CD4-positive, CD25-positive, alpha-beta regulatory T cell (primary cell): ENCODE results near the gene SRC. TPM values are rescaled to one million over a fixed set of nuclear protein-coding genes. Genes with fewer than 3 reads are reported as not detected.

Source experiments
- ATAC-seq, 2 donors: fragments of 150-1000 bp; cut with Tn5 transposase; one replicate each; pipeline ENCODE4 v1.10.0; 2021; ENCODE audit warnings: low read depth in 2 of 2, moderate number of reproducible peaks in 2 of 2, moderate library complexity in 1 of 2
- DNase-seq, 3 donors: peaks; one replicate each; pipeline versions ENCODE4 v3.0.0 to v3.0.0-alpha.2; 2012 to 2022; ENCODE audit warnings: mixed read lengths in 1 of 3
- H3K27ac ChIP-seq: one replicate; pipeline ENCODE4 v1.7.0; 2013; ENCODE audit warnings: mild to moderate bottlenecking, low read length; ENCODE audit not compliant: insufficient read depth, poor library complexity, severe bottlenecking
- H3K27me3 ChIP-seq: one replicate; pipeline ENCODE4 v1.7.0; 2013; ENCODE audit warnings: low read length; ENCODE audit not compliant: control insufficient read depth, insufficient read depth
- H3K36me3 ChIP-seq: one replicate; pipeline ENCODE4 v1.7.0; 2013; ENCODE audit warnings: mild to moderate bottlenecking, low read length, moderate library complexity; ENCODE audit not compliant: control insufficient read depth, insufficient read depth
- H3K4me1 ChIP-seq: 2 replicates; pipeline ENCODE4 v1.7.0; 2013; ENCODE audit warnings: mild to moderate bottlenecking, low read length; ENCODE audit not compliant: insufficient read depth, control insufficient read depth, poor library complexity, severe bottlenecking
- H3K4me3 ChIP-seq: one replicate; pipeline ENCODE4 v1.7.0; 2013; ENCODE audit warnings: low read depth, mild to moderate bottlenecking, low read length, moderate library complexity
- H3K9me3 ChIP-seq, 2 experiments: 1 replicate in 1 of 2; 2 replicates in 1 of 2; pipeline ENCODE4 v1.7.0; 2013; ENCODE audit warnings: low read length in 2 of 2, mild to moderate bottlenecking in 1 of 2, moderate library complexity in 1 of 2; ENCODE audit not compliant: control insufficient read depth in 2 of 2
- H3K27ac Mint-ChIP-seq, 3 donors: one replicate each; pipeline ENCODE4 v1.8.0; 2020 to 2022; ENCODE audit warnings: mild to moderate bottlenecking in 3 of 3, mixed read lengths in 3 of 3, moderate library complexity in 2 of 3
- H3K27me3 Mint-ChIP-seq: one replicate; pipeline ENCODE4 v1.8.0; 2022; ENCODE audit warnings: mild to moderate bottlenecking, mixed read lengths
- H3K36me3 Mint-ChIP-seq: one replicate; pipeline ENCODE4 v1.8.0; 2020; ENCODE audit warnings: mixed read lengths
- H3K4me1 Mint-ChIP-seq, 4 donors: one replicate each; pipeline ENCODE4 v1.8.0; 2020 to 2022; ENCODE audit warnings: mixed read lengths in 4 of 4, mild to moderate bottlenecking in 1 of 4
- H3K4me3 Mint-ChIP-seq, 4 donors: one replicate each; pipeline ENCODE4 v1.8.0; 2020 to 2022; ENCODE audit warnings: mild to moderate bottlenecking in 4 of 4, mixed read lengths in 4 of 4, moderate library complexity in 3 of 4
- H3K9me3 Mint-ChIP-seq, 7 donors: one replicate each; pipeline ENCODE4 v1.8.0; 2020 to 2022; ENCODE audit warnings: mixed read lengths in 7 of 7, mild to moderate bottlenecking in 3 of 7, moderate library complexity in 2 of 7
- polyA plus RNA-seq, 4 donors: library from polyadenylated mRNA; unstranded; fragments of 300-500 nt; fragmentation: Illumina TruSeq; gene quantifications; one replicate each; pipeline ENCODE4 v1.2.3, GENCODE V29; 2021
- total RNA-seq: library from RNA; stranded (reverse); gene quantifications from one replicate; pipeline ENCODE4 v1.2.3, GENCODE V29; 2022

The SRC gene
- total and polyA plus RNA-seq, 5 donors from 2014 or later = 0.29 to 5.5 (median 0.56) TPM; not detected in 1

DNA sequence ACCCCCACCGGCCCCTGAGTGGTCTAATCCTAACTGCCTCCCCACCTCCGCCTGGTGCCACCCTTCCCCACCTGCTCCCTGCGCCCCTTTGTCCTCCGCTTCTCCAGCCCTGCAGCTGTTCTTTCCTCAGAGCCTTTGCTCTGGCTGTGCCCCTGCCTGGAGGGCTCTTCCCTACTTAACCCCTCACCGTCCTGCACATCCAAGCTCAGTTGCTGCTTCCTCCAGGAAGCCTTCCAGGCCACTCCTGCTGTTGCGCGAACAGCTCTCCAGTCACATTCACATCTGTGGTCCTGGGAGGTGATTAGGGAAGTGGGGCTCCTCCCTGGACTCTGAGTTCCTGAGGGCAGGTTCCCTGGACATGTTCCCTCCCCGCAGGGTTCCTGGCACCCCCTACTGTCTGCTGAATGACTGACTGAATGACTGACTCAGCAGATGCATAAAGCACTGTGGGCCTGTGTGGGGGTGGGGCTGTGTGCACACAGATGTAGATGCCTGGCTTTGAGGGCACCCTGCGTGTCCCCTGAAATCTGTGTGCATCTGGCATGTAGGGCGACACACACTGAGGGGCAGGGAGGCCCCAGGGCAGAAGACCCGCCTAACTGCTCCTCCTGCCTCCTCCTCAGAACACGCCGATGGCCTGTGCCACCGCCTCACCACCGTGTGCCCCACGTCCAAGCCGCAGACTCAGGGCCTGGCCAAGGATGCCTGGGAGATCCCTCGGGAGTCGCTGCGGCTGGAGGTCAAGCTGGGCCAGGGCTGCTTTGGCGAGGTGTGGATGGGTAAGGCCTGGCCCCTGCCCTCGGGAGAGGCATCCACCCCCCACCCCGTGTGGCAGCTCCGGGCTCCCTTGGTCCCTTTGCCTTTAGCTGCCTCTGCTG, 51.4 kb downstream of the SRC start:
- H3K4me1 ChIP-seq = no peaks in the 10 kb centered on the region
- no peaks in the 10 kb centered on the region for H3K27me3 ChIP-seq
- no peak overlapping the region for H3K27ac Mint-ChIP-seq
- ATAC-seq (no peak), DNase-seq (no peak)
- H3K4me1 Mint-ChIP-seq = no peaks in the 10 kb centered on the region
- H3K36me3 ChIP-seq = no peaks in the 10 kb centered on the region
- H3K4me3 Mint-ChIP-seq = no peak overlapping the region
- no peaks in the 10 kb centered on the region for H3K9me3 Mint-ChIP-seq
- no peak overlapping the region for H3K4me3 ChIP-seq
- no peaks in the 10 kb centered on the region for H3K27me3 Mint-ChIP-seq
- H3K27ac ChIP-seq = no peak overlapping the region
- H3K36me3 Mint-ChIP-seq = no peaks in the 10 kb centered on the region
- H3K9me3 ChIP-seq = no peaks in the 10 kb centered on the region

DNA sequence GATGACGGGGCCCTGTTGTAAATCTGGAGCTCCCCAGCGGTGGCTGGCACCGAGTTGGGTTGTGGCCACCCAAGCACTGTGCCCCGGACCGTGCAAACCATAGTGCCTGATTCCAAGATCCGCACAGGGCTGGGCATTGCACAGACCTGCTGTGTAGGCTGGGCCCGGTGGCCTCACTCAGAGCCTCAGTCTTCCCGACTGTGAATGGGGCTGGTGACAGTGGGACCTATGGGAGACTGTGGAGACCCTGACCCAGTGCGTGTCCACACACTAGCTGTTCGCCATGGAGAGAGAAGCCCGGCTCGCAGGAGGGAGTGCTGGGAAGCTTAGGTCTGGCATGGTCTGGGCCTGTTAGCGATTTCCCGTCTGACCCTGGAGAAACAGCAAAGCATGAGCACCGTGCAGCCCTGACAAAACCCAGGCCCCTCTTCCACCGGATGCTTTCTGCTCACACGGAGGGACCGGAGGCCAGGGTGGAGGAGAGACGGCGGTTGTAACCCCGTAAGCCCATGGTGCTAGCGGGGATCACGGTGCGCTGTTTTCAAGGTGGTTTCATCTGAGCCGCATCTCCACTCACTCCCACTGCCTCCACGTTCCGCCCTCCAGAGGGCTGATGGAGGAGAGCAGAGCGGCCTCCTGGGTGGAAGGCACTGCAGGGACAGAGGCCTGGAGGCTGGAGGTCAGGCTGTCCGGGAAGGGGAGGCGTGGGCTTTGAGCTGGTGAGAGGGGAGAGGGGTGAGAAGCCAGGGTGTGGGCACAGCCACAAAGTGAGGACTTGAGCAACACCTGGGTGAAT, 52.2 kb downstream of the SRC start:
- no peaks in the 10 kb centered on the region for H3K27me3 Mint-ChIP-seq
- no peak for DNase-seq
- no peak overlapping the region for H3K4me3 ChIP-seq
- H3K36me3 ChIP-seq = no peaks in the 10 kb centered on the region
- no peaks in the 10 kb centered on the region for H3K4me1 ChIP-seq
- H3K27me3 ChIP-seq = no peaks in the 10 kb centered on the region
- H3K27ac ChIP-seq = no peak overlapping the region
- no peak overlapping the region for H3K4me3 Mint-ChIP-seq
- H3K4me1 Mint-ChIP-seq = no peaks in the 10 kb centered on the region
- no peak for ATAC-seq
- H3K9me3 ChIP-seq = no peaks in the 10 kb centered on the region
- no peaks in the 10 kb centered on the region for H3K9me3 Mint-ChIP-seq
- no peak overlapping the region for H3K27ac Mint-ChIP-seq
- no peaks in the 10 kb centered on the region for H3K36me3 Mint-ChIP-seq

DNA sequence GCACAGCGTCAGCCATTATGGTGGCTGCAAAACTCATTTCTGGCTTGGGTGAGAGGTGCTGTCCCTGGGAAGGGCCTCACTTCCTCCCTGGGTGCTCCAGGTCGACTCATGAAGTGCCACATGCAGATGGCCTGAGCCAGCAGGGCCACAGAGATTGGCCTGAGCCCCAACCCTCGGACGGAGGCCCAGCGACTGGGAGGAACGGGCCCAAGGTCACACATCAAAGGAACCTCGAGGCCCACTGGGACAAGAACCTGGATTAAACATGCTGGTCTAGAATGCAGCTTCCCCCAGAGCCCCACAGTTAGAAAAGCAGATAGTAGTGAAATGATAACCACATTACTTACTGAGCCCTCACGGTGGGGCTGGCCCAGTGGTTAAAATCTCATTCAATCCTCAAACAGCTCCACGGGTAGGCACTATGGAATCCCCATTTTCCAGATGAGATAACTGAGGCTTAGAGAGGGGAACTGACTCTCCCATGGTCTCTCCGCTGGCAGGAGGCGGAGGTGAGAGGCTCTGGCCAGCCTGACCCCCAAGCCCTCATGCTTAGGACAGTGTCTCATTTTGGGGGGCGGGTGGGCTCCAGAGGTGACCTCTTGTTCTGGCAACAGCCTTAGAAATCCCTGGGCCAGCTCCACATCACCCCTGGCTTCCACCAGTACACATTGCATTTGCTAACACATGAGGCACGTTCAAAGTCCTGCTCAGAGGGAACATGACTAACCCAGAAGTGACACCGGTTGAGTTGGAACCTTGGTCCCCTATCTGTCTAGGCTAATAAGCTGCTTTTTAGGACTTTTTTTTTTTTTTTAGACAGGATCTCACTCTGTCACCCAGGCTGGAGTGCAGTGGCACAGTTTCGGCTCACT, 53.0 kb downstream of the SRC start:
- Histone ChIP-seq H3K9me3 (no peaks in the 10 kb centered on the region), H3K27ac (no peak overlapping the region), H3K4me1 (no peaks in the 10 kb centered on the region), H3K36me3 (no peaks in the 10 kb centered on the region), H3K4me3 (no peak overlapping the region), H3K27me3 (no peaks in the 10 kb centered on the region)
- ATAC-seq (no peak), DNase-seq (no peak)
- Mint-ChIP-seq H3K27ac (no peak overlapping the region), H3K27me3 (no peaks in the 10 kb centered on the region), H3K4me1 (no peaks in the 10 kb centered on the region), H3K9me3 (no peaks in the 10 kb centered on the region), H3K36me3 (no peaks in the 10 kb centered on the region), H3K4me3 (no peak overlapping the region)

DNA sequence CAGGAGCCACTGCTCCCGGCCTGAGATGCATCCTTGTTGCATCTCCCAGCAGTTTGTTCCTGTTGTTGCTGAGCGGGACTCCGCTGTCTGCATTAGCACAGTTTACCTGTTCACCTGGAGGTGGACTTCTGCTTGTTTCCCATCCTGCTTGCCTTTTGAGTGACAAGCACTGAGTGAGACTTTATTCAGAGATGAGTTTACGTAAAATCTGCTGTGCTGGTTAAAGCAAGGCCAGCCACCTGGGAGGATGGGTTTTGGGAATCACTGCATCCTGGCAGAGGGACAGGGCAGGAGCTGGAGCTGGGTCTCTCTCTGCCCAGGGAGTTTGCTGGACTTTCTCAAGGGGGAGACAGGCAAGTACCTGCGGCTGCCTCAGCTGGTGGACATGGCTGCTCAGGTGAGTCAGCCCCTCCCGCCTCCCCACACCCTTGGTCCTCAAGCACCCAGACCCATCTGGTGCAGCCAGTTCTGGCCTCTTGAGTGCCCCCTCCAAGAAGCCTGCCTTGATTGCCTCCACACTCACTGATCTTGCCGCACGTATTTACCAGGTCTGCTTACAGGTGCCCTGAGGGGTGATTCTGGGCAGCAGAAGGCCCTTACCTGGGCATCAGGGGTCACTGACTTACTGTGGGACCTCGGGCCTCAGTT, 55.5 kb downstream of the SRC start:
- DNase-seq (no peak), ATAC-seq (no peak)
- Histone ChIP-seq H3K9me3 (no peaks in the 10 kb centered on the region), H3K27ac (no peak overlapping the region), H3K27me3 (no peaks in the 10 kb centered on the region), H3K4me1 (peaks cover 3% of the 10 kb centered on the region), H3K36me3 (no peaks in the 10 kb centered on the region), H3K4me3 (no peak overlapping the region)
- Mint-ChIP-seq H3K27me3 (peaks cover 10% of the 10 kb centered on the region), H3K4me1 (peaks cover 0 to 3% (median 0%) of the 10 kb centered on the region in 4 donors), H3K4me3 (no peak overlapping the region), H3K36me3 (no peaks in the 10 kb centered on the region), H3K9me3 (no peaks in the 10 kb centered on the region), H3K27ac (no peak overlapping the region)

DNA sequence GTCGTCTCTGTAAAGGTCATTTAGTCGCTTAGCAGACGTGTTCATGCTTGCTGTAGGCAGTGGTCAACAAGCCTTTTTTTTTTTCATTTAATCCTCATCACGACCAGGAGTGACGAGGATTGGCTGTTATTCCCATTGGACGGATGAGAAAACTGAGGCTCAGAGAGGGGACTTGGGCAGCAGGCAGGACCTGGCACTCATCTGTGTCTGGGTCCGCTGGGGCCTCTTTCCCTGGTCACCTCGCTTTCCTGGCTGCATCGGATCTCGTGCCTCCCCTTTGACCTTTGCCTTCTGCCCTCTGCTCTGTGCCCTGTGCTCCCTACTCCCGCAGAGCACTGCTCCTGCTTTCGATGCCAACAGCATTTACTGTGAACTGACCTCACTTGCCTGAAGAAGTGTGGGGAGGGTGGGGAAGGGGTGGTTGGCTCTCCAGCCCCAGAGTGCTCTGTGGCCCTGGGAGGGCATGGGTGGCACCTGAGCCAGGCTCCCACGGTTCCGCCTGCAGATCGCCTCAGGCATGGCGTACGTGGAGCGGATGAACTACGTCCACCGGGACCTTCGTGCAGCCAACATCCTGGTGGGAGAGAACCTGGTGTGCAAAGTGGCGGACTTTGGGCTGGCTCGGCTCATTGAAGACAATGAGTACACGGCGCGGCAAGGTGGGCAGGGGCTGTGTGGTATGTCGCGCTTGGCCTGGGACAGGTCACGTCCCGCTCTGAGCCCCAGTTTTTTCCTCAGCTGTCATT, 56.2 kb downstream of the SRC start:
- Histone ChIP-seq H3K4me1 (peaks cover 8% of the 10 kb centered on the region), H3K4me3 (no peak overlapping the region), H3K9me3 (no peaks in the 10 kb centered on the region), H3K27me3 (no peaks in the 10 kb centered on the region), H3K36me3 (no peaks in the 10 kb centered on the region), H3K27ac (no peak overlapping the region)
- H3K36me3 Mint-ChIP-seq = no peaks in the 10 kb centered on the region
- no peaks in the 10 kb centered on the region for H3K9me3 Mint-ChIP-seq
- ATAC-seq (no peak), DNase-seq (no peak)
- H3K4me3 Mint-ChIP-seq = no peak overlapping the region
- no peak overlapping the region for H3K27ac Mint-ChIP-seq
- H3K27me3 Mint-ChIP-seq = peaks cover 15% of the 10 kb centered on the region
- H3K4me1 Mint-ChIP-seq = peaks cover 0 to 8% (median 0%) of the 10 kb centered on the region in 4 donors

DNA sequence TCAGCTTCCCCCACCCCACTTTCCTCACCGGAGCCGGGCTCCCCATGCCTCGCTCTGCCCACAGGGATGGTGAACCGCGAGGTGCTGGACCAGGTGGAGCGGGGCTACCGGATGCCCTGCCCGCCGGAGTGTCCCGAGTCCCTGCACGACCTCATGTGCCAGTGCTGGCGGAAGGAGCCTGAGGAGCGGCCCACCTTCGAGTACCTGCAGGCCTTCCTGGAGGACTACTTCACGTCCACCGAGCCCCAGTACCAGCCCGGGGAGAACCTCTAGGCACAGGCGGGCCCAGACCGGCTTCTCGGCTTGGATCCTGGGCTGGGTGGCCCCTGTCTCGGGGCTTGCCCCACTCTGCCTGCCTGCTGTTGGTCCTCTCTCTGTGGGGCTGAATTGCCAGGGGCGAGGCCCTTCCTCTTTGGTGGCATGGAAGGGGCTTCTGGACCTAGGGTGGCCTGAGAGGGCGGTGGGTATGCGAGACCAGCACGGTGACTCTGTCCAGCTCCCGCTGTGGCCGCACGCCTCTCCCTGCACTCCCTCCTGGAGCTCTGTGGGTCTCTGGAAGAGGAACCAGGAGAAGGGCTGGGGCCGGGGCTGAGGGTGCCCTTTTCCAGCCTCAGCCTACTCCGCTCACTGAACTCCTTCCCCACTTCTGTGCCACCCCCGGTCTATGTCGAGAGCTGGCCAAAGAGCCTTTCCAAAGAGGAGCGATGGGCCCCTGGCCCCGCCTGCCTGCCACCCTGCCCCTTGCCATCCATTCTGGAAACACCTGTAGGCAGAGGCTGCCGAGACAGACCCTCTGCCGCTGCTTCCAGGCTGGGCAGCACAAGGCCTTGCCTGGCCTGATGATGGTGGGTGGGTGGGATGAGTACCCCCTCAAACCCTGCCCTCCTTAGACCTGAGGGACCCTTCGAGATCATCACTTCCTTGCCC, 57.4 kb downstream of the SRC start:
- H3K27ac ChIP-seq = no peak overlapping the region
- no peaks in the 10 kb centered on the region for H3K36me3 Mint-ChIP-seq
- no peak for ATAC-seq
- H3K27me3 Mint-ChIP-seq = peaks cover 22% of the 10 kb centered on the region
- H3K4me1 ChIP-seq = peaks cover 8% of the 10 kb centered on the region
- no peaks in the 10 kb centered on the region for H3K9me3 Mint-ChIP-seq
- no peaks in the 10 kb centered on the region for H3K9me3 ChIP-seq
- no peak overlapping the region for H3K4me3 ChIP-seq
- H3K27me3 ChIP-seq = no peaks in the 10 kb centered on the region
- H3K36me3 ChIP-seq = no peaks in the 10 kb centered on the region
- H3K4me1 Mint-ChIP-seq = peaks cover 0 to 13% (median 0%) of the 10 kb centered on the region in 4 donors
- no peak overlapping the region for H3K4me3 Mint-ChIP-seq
- H3K27ac Mint-ChIP-seq = no peak overlapping the region
- no peak for DNase-seq
